Right ventricle myocardium inferior (tissue), 1 donor: ENCODE results near the gene PPT1. TPM values are rescaled to one million over a fixed set of nuclear protein-coding genes. Genes with fewer than 3 reads are reported as not detected.
A peak's percentile ranks its signal among the peaks of the same experiment; 100 is the strongest.
"Not testable (repeated sequence)": the region's sequence is repeated elsewhere in the genome, so short reads cannot be mapped to it uniquely, and the experiment has no call there.

Experiments used
- ATAC-seq: fragments of 200-7000 bp; cut with Tn5 transposase; one replicate; pipeline ENCODE4 v1.9.1; 2020; ENCODE audit warnings: mild to moderate bottlenecking, moderate library complexity
- DNase-seq: peaks from one replicate; pipeline ENCODE4 v3.0.0; 2021; ENCODE audit errors: missing footprints
- intact Hi-C: fragments of 100-400 bp; cut with DNase I; formaldehyde crosslinking; loops from one replicate; pipeline ENCODE4 v1.11.0; 2022
- total RNA-seq: library from RNA; stranded (reverse); fragmentation: NEBNext Ultra II Directional; extraction: Animal tissue kit (Norgen Biotek cat#: 25700); gene quantifications from one replicate; pipeline ENCODE4 v1.2.1, GENCODE V29; 2021
- donor health status: DM: no; HTN: yes; CAD: no; lungs with severe emphysema.

Gene PPT1
- total RNA-seq, 1 donor from 2014 or later: 44.1 TPM

- intact Hi-C loops: loop anchor here (10.0 kb wide), 2 partner anchors 215 to 225 kb away; partner anchors contain the start of gene ZMPSTE24
- ATAC-seq (peak; percentile 81), DNase-seq (peak; percentile 96)
Measured at GRCh38 chr1:40039757-40040510, 57.1 kb downstream of the PPT1 start.

- DNase-seq (no peak), ATAC-seq (no peak)
- intact Hi-C loops: loop anchor here (10.0 kb wide), 1 partner anchor 224 kb away; no protein-coding TSS in a partner anchor
Measured at GRCh38 chr1:40039245-40039756, 57.8 kb downstream of the PPT1 start.

DNA sequence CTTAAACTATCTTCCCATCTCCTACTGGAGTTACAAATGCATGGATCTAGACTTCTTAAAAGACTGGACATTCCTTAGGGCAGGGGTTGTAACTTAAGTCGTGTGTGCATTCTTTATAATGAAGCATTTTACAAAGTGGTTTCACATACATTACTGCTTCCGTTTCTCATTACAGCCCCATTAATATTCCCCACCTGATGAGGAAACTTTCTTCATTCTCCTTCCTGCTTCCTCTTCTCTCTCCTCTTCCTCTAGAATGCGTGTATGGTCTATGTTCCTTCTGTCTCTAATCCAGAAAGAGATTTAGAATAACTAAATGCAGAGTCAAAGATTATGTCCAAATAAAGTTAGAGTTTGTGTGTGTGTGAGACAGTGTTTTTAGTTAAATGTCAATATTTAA lies 58.4 kb downstream of the PPT1 start:
- intact Hi-C loops: loop anchor here (10.0 kb wide), 1 partner anchor 224 kb away; no protein-coding TSS in a partner anchor
- DNase-seq: no peak
- no peak for ATAC-seq

DNA sequence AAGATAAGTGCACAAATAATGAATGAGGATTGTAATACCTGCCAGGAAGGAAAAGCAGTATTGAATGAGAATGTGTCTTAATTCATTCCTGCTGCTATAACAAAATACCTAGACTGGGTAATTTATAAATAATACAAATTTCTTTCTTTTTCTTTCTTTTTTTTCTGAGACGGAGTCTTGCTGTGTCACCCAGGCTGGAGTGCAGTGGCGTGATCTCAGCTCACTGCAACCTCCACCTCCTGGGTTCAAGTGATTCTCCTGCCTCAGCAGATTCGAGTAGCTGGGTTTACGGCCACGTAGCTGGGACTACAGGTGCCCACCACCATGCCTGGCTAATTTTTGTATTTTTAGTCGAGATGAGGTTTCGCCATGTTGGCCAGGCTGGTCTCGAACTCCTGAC lies 59.8 kb downstream of the PPT1 start:
- not testable (repeated sequence) for DNase-seq, ATAC-seq
- intact Hi-C loops: loop anchor here (10.0 kb wide), 1 partner anchor 222 kb away; no protein-coding TSS in a partner anchor

- intact Hi-C loops: loop anchor here (10.0 kb wide), 1 partner anchor 222 kb away; no protein-coding TSS in a partner anchor
- DNase-seq (no peak), ATAC-seq (peak; percentile 12)
Measured at GRCh38 chr1:40036574-40036973, 60.5 kb downstream of the PPT1 start.

GRCh38 chr1:40034869-40035268 lies 62.2 kb downstream of the PPT1 start:
- no peak for ATAC-seq
- intact Hi-C loops: loop anchor here (5.0 to 10.0 kb wide), 2 partner anchors 118 to 220 kb away; no protein-coding TSS in a partner anchor
- no peak for DNase-seq

- intact Hi-C loops: loop anchor here (5.0 to 10.0 kb wide), 2 partner anchors 115 to 218 kb away; no protein-coding TSS in a partner anchor
- ATAC-seq (no peak), DNase-seq (no peak)
Measured at GRCh38 chr1:40032240-40032891, 64.7 kb downstream of the PPT1 start.

- intact Hi-C loops: loop anchor here (5.0 to 10.0 kb wide), 2 partner anchors 113 to 216 kb away; no protein-coding TSS in a partner anchor
- DNase-seq (no peak), ATAC-seq (no peak)
Measured at GRCh38 chr1:40030528-40031135, 66.4 kb downstream of the PPT1 start.

- ATAC-seq (no peak), DNase-seq (no peak)
- intact Hi-C loops: loop anchor here (5.0 to 10.0 kb wide), 2 partner anchors 112 to 215 kb away; no protein-coding TSS in a partner anchor
Measured at GRCh38 chr1:40029608-40030007, 67.4 kb downstream of the PPT1 start.

GRCh38 chr1:40027647-40028046 lies 69.4 kb downstream of the PPT1 start:
- no peak for ATAC-seq
- intact Hi-C loops: no loop called here
- no peak for DNase-seq

DNA sequence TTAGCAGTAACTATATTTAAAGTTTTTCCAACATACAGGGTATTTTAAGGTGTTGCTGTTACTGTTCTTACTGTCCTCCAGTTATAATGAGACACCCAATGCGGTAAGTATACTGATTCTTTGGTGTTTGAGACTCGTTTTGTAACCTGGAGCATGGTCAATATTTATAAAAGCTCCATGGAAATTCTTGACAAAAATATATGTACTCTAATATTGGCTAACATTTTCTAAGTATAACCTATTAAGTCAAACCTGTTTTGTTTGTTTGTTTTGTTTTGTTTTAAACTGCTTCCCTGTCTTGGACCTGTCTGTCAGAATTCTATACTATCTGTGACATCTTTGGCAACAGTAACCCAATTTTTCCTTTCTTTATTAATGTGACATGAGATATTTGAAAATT lies 72.4 kb downstream of the PPT1 start:
- intact Hi-C loops: no loop called here

GRCh38 chr1:40023379-40023944 lies 73.6 kb downstream of the PPT1 start:
- intact Hi-C loops: no loop called here
- ATAC-seq (no peak), DNase-seq (no peak)

More for the DNA sequence above, 72.4 kb downstream of the PPT1 start:
- no peak for DNase-seq
- ATAC-seq: no peak

Other genes with a start within 250 kb of the PPT1 start
- 18.0 TPM for gene TRIT1, start 213.7 kb downstream of the PPT1 start, total RNA-seq
- 1.1 TPM for gene MYCL, start 195.3 kb downstream of the PPT1 start, total RNA-seq
- gene MFSD2A, start 142.1 kb downstream of the PPT1 start, total RNA-seq: 0.65 TPM
- gene CAP1, start 56.5 kb downstream of the PPT1 start, total RNA-seq: 88.8 TPM
- 12.7 TPM for gene RLF, start 64.1 kb upstream of the PPT1 start, total RNA-seq
- not detected for gene TMCO2, start 150.7 kb upstream of the PPT1 start, total RNA-seq
- 37.4 TPM for gene ZMPSTE24, start 161.0 kb upstream of the PPT1 start, total RNA-seq
- 0.24 TPM for gene COL9A2, start 220.0 kb upstream of the PPT1 start, total RNA-seq